Dendritic cell treated with granulocyte-macrophage colony-stimulating factor and Interleukin-4, amounts not matched to agents 40 ng/mL and 50 ng/mL, for 4 days (primary cell): ENCODE results near the gene JUNB.

Experiments used
- H3K27ac Mint-ChIP-seq: one replicate; pipeline ENCODE4 v1.8.0; 2022; ENCODE audit warnings: mild to moderate bottlenecking, mixed read lengths
- H3K27me3 Mint-ChIP-seq: one replicate; pipeline ENCODE4 v1.8.0; 2022; ENCODE audit warnings: mild to moderate bottlenecking, mixed read lengths
- H3K36me3 Mint-ChIP-seq: one replicate; pipeline ENCODE4 v1.8.0; 2022; ENCODE audit warnings: low read depth, mixed read lengths
- H3K4me1 Mint-ChIP-seq: one replicate; pipeline ENCODE4 v1.8.0; 2022; ENCODE audit warnings: low read depth, mixed read lengths
- H3K4me3 Mint-ChIP-seq: one replicate; pipeline ENCODE4 v1.8.0; 2022; ENCODE audit warnings: mild to moderate bottlenecking, moderate library complexity, mixed read lengths
- H3K9me3 Mint-ChIP-seq: one replicate; pipeline ENCODE4 v1.8.0; 2022; ENCODE audit warnings: mixed read lengths
- intact Hi-C: fragments of 100-400 bp; cut with micrococcal nuclease; formaldehyde crosslinking; loops from one replicate; pipeline ENCODE4 v1.15.0; 2022

JUNB gene

GRCh38 chr19:12791345-12792050 lies at the start of gene JUNB:
JUNB (plus strand) TSS chr19:12791486; CDS start chr19:12791772, 286 bp downstream.
- intact Hi-C loops = loop anchor here (1.0 kb wide), 1 partner anchor 14 kb away; no protein-coding TSS in a partner anchor
- Mint-ChIP-seq H3K4me3 (peak within 1 kb of the TSS; percentile 95), H3K27me3 (no peaks in the 10 kb centered on the region), H3K4me1 (peaks cover 55% of the 10 kb centered on the region), H3K27ac (no peak within 1 kb of the TSS), H3K9me3 (no peaks in the 10 kb centered on the region), H3K36me3 (peaks cover 51% of the 10 kb centered on the region)

- Mint-ChIP-seq H3K4me1 (peaks cover 6% of the 10 kb centered on the region), H3K9me3 (peaks cover 12% of the 10 kb centered on the region), H3K36me3 (peaks cover 79% of the 10 kb centered on the region), H3K4me3 (no peak overlapping the region), H3K27ac (no peak overlapping the region), H3K27me3 (peaks cover 15% of the 10 kb centered on the region)
- intact Hi-C loops = no loop called here
Observed at GRCh38 chr19:12745166-12745897, 46.0 kb upstream of the JUNB start.

DNA sequence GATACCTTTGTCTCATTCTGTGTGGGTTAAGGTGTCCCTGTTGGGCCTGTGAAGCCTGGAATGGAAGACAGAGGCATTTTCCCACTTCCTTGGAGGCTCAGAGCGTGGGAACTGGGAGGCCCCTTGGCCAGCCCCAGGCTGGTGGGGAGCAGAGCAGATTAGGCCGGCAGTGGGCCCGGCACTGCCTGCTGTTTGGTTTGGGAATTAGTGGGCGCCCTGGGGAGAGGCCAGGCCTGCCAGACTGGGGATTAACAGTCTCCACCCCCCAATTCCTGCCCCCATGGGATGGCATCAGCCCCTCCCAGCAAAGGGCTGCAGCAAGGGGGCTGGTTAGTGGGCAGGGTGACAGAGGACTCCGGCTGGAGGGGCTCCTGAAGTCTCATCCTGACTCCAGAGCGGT lies 42.8 kb upstream of the JUNB start:
- Mint-ChIP-seq H3K27ac (no peak overlapping the region), H3K36me3 (peaks cover 48% of the 10 kb centered on the region), H3K4me3 (no peak overlapping the region), H3K9me3 (peaks cover 12% of the 10 kb centered on the region), H3K27me3 (peaks cover 35% of the 10 kb centered on the region), H3K4me1 (peaks cover 6% of the 10 kb centered on the region)
- intact Hi-C loops = no loop called here

DNA sequence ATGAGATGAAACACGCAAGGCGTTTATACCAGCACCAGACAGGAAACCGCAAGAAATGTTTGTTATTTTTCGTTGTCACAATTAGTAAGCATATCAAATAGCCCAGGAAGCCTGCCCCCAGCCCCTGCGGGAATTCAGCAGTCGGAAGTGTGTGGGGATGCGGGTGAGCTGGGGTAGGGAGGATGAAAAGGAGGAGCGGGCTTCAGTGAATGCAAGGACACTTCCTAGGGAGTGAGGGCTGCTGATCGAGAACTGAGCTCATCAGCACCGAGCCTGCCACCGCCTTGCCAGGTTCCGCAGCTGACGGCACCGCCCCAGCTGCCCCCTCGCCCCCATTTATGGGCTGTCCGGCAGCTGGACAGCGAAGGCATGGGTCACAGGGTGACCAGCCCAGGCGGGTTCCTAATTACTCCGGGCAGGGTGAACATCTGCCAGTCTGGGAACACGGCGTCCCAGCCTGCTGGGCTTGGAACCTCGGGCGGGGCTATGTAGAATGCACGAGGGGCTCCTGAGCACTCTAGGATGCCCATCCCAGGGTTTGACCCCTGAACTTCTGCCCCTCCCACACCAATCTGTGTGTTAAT lies 41.3 kb upstream of the JUNB start:
- H3K27ac Mint-ChIP-seq = no peak overlapping the region
- intact Hi-C loops = no loop called here
- H3K4me1 Mint-ChIP-seq = peaks cover 6% of the 10 kb centered on the region
- peaks cover 35% of the 10 kb centered on the region for H3K36me3 Mint-ChIP-seq
- peaks cover 12% of the 10 kb centered on the region for H3K9me3 Mint-ChIP-seq
- peaks cover 41% of the 10 kb centered on the region for H3K27me3 Mint-ChIP-seq
- H3K4me3 Mint-ChIP-seq = no peak overlapping the region

- Mint-ChIP-seq H3K9me3 (peaks cover 12% of the 10 kb centered on the region), H3K4me3 (no peak overlapping the region), H3K27me3 (peaks cover 43% of the 10 kb centered on the region), H3K4me1 (no peaks in the 10 kb centered on the region), H3K36me3 (peaks cover 27% of the 10 kb centered on the region), H3K27ac (no peak overlapping the region)
- intact Hi-C loops = no loop called here
Observed at GRCh38 chr19:12750851-12751250, 40.4 kb upstream of the JUNB start.

DNA sequence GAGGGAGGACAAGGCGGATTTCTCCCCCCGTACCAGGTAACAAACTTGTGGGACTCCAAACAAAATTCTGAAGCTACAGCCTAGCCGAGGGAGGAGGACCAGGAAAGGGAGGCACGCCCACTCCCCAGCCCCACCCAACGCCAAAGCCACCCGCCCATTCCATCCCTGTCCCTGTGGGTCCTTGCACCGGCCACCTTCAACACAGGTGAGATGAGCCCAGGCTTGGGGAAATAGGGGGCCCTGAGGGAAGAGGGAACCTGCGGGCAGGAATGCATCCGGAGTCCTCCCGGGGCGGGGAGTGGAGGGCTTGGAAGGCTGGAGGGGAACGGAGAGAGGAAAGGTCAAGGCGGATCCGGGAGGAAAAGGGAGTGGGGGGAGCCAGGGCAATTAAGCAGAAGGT lies 39.7 kb upstream of the JUNB start, which contains the start of gene BEST2:
TSS of gene BEST2 (plus strand) at position 157 of the 400 bp plus-strand sequence. CDS start 802 bp downstream, outside the sequence.
- Mint-ChIP-seq H3K4me1 (no peaks in the 10 kb centered on the region), H3K27ac (no peak within 1 kb of the TSS), H3K36me3 (peaks cover 19% of the 10 kb centered on the region), H3K27me3 (peaks cover 48% of the 10 kb centered on the region), H3K4me3 (no peak within 1 kb of the TSS), H3K9me3 (peaks cover 12% of the 10 kb centered on the region)
- intact Hi-C loops = no loop called here

- intact Hi-C loops = no loop called here
- no peak overlapping the region for H3K27ac Mint-ChIP-seq
- H3K4me3 Mint-ChIP-seq = no peak overlapping the region
- peaks cover 13% of the 10 kb centered on the region for H3K36me3 Mint-ChIP-seq
- peaks cover 10% of the 10 kb centered on the region for H3K9me3 Mint-ChIP-seq
- peaks cover under 1% of the 10 kb centered on the region for H3K4me1 Mint-ChIP-seq
- peaks cover 48% of the 10 kb centered on the region for H3K27me3 Mint-ChIP-seq
Observed at GRCh38 chr19:12752056-12752781, 39.1 kb upstream of the JUNB start.

- H3K27me3 Mint-ChIP-seq = peaks cover 57% of the 10 kb centered on the region
Observed at GRCh38 chr19:12754465-12755196, 36.7 kb upstream of the JUNB start.

GRCh38 chr19:12756150-12756883 lies 35.0 kb upstream of the JUNB start:
- H3K36me3 Mint-ChIP-seq = peaks cover under 1% of the 10 kb centered on the region
- H3K9me3 Mint-ChIP-seq = no peaks in the 10 kb centered on the region
- H3K4me3 Mint-ChIP-seq = no peak overlapping the region
- H3K27me3 Mint-ChIP-seq = peaks cover 42% of the 10 kb centered on the region
- intact Hi-C loops = no loop called here
- no peak overlapping the region for H3K27ac Mint-ChIP-seq
- H3K4me1 Mint-ChIP-seq = peaks cover 11% of the 10 kb centered on the region

More at GRCh38 chr19:12754465-12755196, 36.7 kb upstream of the JUNB start:
- no peak overlapping the region for H3K27ac Mint-ChIP-seq
- intact Hi-C loops = no loop called here
- H3K36me3 Mint-ChIP-seq = no peaks in the 10 kb centered on the region
- no peak overlapping the region for H3K4me3 Mint-ChIP-seq
- peaks cover 5% of the 10 kb centered on the region for H3K4me1 Mint-ChIP-seq
- H3K9me3 Mint-ChIP-seq = no peaks in the 10 kb centered on the region

- H3K4me3 Mint-ChIP-seq = peak overlapping the region; percentile 49
- peaks cover 14% of the 10 kb centered on the region for H3K36me3 Mint-ChIP-seq
- H3K27me3 Mint-ChIP-seq = peaks cover 34% of the 10 kb centered on the region
- H3K4me1 Mint-ChIP-seq = peaks cover 11% of the 10 kb centered on the region
- no peaks in the 10 kb centered on the region for H3K9me3 Mint-ChIP-seq
- intact Hi-C loops = loop anchor here (1.0 kb wide), 1 partner anchor 40 kb away; no protein-coding TSS in a partner anchor
- no peak overlapping the region for H3K27ac Mint-ChIP-seq
Observed at GRCh38 chr19:12757544-12758274, 33.6 kb upstream of the JUNB start.

DNA sequence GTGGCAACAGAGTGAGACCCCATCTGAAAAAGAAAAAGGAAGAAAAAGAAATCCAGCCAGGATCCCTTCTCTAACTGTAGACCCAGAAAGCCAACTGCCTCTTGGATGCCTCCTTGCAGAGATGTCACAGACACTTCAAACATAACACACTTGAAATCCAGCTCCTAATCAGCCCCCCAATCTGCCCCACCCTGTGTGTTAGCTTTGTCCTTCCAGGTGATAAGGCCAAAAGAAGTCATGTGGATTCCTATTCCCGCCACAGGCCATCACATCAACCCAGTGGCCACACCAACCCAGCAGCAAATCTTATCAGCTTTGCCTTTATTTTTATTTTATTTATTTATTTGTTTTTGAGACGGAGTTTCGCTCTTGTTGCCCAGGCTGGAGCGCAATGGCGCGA lies 31.6 kb upstream of the JUNB start:
- Mint-ChIP-seq H3K9me3 (no peaks in the 10 kb centered on the region), H3K27ac (no peak overlapping the region), H3K4me3 (no peak overlapping the region), H3K27me3 (peaks cover 24% of the 10 kb centered on the region), H3K4me1 (peaks cover 11% of the 10 kb centered on the region), H3K36me3 (peaks cover 33% of the 10 kb centered on the region)
- intact Hi-C loops = loop anchor here (1.0 kb wide), 1 partner anchor 37 kb away; no protein-coding TSS in a partner anchor

GRCh38 chr19:12763100-12763499 lies 28.2 kb upstream of the JUNB start:
- Mint-ChIP-seq H3K36me3 (peaks cover 66% of the 10 kb centered on the region), H3K9me3 (no peaks in the 10 kb centered on the region), H3K27ac (no peak overlapping the region), H3K4me3 (no peak overlapping the region), H3K27me3 (peaks cover 12% of the 10 kb centered on the region), H3K4me1 (peaks cover 12% of the 10 kb centered on the region)
- intact Hi-C loops = no loop called here
